ENCODE measurements around the gene PLEK.

- TF ChIP-seq CTCF (IDR thresholded peaks at IDR 0.05) (no peak), POLR2A (IDR thresholded peaks at IDR 0.05) (no peak)
These were observed 22.6 kb upstream of the PLEK start for GRCh38 chr2:68342470-68342869.
